ENCODE data around the gene VSIG2. TPM values are rescaled to one million over a fixed set of nuclear protein-coding genes. Genes with fewer than 3 reads are reported as not detected.

VSIG2 gene
- total RNA-seq, 1 donor from 2014 or later: not detected

DNA sequence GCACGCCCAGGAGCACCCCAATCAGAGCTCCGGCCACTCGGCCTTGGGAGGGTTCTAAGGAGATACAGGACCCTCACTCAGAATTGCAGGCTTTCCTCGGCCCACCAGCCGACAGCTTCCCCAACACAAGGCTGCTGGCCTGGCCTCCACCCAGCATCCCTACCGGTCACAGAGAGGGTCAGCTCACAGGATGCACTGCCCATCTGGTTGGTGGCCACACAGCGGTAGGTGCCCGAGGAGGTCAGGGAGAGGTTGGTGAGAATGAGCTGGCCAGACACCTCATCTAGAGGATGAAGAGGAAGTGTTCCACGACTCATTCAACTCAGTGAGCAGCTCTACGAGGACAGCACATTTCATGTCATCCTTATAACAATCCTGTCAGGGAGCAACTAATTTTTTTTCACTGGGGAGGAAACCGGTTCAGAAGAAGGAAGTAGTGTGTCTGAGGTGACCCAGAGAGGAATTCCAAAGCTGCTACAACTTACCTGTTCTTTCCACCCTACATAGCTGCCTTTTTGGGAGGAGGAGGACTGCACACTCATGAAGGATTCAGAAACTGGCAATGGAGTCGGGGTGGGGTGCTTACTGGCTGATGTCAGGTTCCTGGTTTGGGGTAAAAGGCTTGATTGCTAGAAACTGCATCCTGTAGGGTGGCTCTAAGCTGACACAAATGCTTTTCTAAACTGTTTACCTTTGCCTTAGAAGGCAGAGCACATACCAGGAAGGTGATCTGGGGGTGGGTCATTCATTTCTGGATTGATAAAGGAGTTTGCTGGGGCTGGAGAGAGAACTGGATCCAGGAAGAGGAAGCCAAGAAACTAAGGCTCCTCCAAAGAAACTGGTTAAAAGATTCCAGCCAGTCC is 3.3 kb downstream of the VSIG2 start:
- no peak for DNase-seq (ENCODE audit: low read depth)

DNA sequence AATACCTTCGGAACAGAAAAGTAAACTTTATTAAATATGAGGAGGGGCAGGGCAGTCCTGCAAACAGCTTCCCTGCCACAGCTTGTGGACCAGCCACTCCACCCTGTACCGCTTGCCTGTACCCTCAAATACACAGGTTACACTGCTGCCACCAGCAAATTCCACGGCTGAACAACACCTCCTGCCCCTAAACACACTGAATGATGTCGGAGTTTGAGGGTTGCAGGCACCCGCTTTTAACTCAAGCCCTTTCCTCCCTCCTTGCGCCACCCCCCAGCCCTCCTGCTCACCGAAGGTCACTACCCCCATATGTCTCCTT is 4.0 kb downstream of the VSIG2 start:
- no peak for DNase-seq (ENCODE audit: low read depth)

DNA sequence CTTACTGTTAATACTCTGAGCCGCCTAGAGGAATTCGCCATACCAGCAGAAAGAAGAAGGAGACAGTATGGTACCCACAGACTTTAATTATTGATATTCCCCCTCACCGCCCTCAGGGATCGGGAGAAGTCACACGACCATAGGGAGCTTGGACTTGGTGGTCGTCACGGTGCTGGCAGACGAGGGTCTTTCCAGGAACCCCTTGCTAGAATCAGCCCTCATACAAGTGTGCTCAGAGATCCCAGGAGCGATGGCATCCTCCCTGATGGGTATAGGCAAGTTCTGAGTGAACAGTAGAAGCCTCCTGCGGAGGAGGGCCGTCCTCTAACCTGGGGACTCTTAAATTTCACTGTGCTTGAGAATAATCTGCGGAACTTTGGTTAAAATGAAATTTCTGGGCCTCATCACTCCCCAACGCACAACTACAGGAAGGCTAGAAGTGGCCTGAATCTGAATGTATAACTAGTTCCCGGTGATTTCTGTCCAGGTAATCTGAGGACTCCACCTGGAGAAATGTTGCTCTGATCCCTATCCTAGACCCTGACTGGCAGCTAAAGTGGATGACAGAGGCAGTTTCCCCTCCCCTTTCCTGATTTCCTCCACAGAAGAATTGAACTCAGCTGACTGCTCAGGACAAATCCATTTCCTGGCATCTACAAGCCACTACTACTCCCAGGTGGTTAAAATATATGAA is 4.5 kb downstream of the VSIG2 start:
- no peak for DNase-seq (ENCODE audit: low read depth)

DNA sequence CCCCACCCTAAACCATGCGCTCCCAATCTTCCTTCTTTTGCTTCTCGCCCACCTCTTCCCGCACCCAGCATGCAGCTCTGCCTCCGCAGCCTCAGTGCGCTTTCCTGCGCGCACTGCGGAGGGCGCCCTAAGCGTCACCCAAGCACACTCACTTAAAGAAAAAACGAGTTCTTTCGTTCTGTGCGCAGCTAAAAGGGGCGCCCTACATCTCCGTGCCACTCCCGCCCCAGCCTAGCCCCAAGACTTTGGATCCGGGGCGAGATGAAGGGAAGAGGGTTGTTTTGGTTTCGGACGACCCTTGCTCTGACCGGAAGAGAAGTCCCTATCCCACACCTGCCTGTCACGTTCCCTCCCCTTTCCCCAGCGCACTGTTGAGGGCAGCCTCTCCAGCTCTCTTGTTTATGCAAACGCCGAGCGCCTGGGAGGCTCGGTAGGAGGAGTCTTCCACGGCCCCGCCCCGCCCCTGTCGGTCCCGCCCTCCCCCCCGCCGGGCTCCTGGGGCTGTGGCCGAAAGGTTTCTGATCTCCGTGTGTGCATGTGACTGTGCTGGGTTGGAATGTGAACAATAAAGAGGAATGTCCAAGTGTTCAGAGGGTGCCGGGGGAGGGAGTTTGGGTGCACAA is 5.3 kb downstream of the VSIG2 start:
- DNase-seq (ENCODE audit: low read depth): peak; percentile 47

DNA sequence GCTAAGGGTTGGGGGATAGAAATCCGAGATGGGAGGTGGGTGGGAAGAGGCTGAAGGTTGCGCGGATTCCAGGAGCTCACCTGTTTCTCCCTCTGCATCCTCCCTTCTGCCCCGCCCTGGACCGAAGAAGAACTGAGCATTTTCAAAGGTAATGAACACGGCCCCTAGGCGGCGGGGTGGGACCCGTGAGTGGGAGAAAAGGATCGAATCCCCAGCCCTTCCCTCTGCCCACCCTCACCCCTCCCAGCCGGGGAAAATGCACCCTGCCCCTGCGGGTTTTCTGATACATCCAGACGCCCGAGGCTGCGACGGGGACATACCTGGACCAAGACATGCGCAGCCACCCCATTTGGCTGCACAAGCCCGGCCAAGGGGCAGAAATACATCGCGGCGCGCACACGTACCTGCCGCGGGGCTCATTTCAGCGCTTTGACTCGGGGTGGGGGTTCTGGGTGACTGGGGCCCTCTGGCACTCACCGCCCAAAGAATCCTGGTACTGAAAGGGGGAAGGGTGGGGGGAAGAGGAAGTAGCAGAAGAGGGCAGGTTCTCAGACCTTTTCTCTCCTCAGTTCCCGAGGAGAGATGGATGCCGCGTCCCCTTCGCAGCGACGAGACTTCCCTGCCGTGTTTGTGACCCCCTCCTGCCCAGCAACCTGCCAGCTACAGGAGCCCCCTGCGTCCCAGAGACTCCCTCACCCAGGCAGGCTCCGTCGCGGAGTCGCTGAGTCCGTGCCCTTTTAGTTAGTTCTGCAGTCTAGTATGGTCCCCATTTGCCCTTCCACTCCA is 6.0 kb downstream of the VSIG2 start:
- no peak for DNase-seq (ENCODE audit: low read depth)

DNA sequence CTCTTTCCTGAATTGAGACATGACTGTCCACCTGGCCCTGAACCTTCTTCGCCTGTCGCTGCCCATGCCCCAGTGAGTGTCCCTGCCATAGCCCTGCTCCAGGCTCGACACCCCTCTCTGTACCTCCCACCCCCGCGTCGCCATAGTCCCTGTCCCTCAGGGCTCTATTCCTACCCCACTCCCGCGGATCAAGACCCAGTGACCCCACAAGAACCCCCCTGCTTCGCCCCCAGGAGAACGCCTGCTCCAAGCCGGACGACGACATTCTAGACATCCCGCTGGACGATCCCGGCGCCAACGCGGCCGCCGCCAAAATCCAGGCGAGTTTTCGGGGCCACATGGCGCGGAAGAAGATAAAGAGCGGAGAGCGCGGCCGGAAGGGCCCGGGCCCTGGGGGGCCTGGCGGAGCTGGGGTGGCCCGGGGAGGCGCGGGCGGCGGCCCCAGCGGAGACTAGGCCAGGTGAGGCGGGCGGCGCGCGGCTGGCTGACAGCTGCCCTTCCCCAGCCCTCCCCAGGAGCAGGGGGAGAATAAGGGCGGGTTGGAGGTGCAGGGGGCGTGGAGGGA is 6.7 kb downstream of the VSIG2 start:
- DNase-seq (ENCODE audit: low read depth): no peak

DNA sequence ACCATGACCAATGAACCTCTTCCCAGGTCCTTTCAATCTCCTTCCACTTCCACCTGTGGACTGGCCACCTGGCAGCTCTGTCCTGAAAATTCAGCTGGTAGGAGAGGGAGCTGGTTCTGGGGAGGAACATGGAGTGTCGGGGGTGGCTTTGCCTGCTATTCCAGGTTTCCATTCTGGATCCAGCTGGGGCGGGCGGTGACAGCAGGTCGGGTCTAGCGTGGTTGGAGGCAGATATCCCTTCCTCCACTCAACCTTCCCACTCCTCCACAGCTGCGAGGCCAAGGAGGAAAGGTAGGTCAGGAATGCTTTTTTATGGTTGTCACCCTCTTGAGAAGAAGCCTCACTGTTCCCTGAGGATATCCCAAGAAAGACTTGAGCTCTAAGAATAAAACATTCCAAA is 9.0 kb downstream of the VSIG2 start:
- no peak for DNase-seq (ENCODE audit: low read depth)

DNA sequence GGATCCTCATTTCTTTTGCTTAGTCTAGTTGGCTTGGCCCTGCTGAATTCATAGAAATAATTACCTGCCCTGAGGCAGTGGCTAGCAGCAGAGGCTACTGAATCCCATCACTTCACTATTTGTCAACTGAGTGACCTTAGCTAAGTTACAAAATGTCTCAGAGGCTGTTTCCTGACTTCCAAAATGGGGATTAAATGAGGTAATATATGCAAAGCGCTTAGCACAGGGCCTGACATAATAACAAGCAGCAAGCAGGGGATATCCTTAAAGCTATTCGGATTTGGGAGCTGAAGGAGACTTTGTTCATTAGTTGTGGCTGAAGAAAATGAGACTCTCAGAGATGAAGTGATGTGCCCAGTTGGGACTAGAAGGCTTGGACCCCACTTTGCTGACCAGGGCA is 9.5 kb downstream of the VSIG2 start:
- no peak for DNase-seq (ENCODE audit: low read depth)

DNA sequence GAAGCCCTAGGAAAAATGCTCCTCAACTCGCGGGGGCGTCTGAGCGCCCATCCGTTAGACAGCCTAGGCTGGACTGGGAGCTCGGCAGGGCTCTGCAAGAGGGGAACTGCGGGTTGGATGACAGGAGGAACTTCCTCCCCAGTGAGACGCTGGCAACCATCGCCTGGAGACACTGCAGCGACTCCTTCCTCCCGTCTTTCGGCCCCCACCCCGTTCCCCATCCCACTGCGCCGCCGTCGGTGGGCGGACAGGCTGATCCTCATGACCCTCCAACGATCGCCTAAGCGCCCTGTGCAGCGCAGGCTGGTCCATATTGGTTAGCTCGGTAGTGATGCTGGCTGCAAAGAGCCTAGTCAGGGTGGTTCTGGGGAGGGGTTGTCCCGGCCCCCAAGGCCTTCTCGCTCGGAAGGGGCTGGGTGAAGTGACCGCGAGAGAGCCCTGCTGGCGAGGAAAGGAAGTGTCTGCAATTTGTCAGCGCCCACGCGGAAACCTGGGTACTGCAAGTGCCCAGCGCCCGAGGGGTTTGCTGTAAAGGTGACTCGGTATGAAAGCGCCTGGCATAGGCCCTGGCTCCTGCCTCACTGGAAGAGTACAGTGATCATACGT is 11.7 kb downstream of the VSIG2 start:
- no peak for DNase-seq (ENCODE audit: low read depth)

DNA sequence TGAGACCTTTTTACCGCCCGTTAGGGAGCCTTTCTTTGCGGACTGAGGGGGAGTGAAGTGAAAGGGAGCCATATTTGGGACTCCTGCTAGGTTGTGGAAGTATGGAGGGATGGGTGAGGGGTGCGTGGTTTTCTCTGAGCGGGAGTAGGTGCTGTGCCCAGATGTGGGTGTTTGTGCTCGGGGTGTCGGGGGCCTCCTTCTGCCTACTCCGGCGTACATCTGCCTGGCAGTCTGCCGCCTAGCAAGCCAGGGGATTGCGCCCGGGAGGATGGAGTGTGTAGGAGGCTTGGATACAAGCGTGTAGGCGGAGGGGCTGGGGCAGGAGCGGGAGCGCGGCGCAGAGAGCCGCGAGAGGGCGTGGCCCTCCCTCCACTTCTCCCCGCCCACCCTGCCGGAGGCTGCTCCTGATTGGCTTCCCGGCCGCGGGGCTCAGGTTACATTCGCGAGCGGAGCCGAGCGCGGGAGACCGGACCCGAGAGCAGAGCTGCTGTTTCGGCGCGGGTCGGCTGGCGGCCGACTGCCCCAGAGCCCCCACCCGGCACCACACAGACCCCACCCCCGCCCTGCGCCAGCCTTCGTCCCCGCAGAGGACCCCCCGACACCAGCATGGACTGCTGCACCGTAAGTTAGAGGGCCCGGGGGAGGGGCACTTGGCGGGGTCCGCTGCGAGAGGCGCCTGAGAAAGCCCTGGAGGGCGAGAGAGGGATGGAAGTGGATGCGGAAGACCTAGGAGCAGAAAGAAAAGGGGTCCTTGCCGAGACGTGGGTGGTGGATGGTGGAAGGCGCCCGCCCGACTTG is 12.4 kb downstream of the VSIG2 start, which contains the start of gene NRGN:
Gene NRGN (plus strand): TSS at position 464 of the 798 bp plus-strand sequence. CDS start 143 bp downstream, at position 607.
- DNase-seq (ENCODE audit: low read depth): peak; percentile 87

DNA sequence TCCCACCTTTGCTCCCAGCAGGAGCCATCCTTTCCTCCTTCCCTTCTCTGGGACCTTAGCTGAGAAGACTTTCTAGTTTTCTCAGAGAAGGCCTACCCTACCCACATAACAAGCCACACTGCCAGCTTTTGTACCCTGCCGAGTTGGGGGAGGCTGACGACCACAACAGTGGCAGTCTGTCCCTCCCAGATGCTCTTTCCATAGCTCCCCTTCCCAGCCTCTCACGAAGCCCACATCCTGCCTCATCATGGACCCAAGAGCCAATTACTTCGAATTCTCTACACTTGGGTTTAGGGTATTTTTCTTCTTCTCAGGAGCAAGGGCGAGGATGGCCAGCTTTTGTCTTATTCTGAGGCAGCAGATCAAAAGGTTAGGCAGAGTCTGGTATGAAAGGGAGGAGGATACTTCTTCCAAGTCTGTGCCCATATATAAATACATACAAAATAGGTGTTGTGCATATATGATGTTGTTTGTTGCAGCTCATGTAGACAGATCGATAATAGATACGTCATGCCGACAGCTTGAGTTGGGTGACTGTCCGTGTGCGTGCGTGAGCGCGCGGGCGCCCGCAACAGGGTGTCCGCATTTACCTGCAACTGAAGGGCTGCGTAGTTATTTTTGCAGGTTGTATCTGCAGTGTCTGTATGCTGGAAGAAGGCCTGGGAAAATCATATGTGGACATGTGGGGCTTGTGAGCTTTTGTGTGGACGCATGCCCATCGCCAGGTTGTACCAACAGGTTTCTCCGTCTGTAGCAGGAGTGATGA is 13.2 kb downstream of the VSIG2 start:
- no peak for DNase-seq (ENCODE audit: low read depth)

DNA sequence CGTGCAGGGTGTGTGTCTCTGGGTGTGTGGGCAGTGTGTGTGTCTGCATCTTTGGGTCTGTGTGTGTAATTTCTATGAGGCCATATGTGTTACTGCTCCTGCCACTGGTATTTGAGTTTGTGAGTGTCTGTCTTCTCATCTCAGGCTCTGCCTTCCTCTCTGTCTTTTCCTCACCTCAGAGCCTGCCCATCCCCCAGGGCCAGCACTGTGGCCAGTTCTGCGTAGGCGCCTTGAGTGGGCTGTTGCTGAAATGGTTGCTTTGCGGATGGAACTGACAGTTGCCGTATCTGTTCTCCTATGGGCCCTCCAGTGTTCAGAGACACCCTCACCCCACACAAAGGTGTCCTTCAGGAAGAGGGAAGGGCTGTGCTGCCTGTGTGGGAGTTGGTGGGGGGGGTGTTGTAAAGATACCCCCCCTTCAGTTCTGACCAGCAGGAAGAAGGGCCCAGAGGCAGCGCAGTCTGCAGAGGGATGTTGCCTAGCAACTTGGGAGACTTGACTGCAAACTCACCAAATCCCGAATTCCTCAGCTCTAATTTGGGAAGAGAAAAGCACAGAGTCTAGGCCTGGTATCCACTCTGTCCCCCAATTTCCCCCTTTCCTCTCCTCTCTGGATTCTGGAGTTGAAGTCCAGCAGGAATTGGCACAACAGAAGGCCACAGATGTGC is 14.3 kb downstream of the VSIG2 start:
- DNase-seq (ENCODE audit: low read depth): no peak

DNA sequence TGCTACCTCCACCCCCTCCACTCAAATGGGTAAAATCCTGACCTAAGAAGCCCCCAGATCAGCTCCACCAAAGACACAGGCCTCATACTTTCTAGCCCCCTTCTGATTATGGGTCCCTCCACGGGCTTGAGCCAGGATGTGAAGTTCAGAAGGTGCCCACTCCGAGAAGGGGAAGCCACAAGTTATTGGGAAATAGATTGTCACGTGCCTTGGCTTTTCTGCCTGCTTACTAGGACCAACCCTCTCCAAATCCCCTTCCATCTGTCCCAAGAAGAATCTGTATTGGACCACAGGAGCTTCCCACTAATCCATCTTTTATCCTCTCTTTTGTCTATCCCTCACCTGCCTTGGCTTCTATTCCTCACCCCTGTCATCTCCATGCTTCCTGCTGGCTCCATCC is 15.3 kb downstream of the VSIG2 start:
- DNase-seq (ENCODE audit: low read depth): no peak

DNA sequence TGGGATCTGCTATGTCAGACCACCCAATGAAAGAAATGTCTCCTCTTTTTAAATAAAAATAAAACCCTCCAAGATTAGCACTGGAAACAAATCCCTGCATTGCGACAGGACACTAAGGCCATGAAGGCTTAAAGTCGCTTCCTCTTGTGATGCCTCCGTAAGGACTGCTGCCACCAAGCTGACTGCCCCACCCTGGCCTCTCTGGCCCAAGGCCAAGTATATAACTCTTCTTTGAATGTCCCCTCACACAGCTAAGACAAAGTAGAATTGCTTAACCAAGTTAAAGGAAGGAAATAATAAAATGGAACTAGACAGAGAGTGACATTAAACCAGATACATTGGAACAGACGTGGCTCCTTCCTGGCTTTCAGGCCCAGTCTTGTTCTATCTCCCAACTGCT is 19.8 kb downstream of the VSIG2 start:
- DNase-seq (ENCODE audit: low read depth): no peak

DNA sequence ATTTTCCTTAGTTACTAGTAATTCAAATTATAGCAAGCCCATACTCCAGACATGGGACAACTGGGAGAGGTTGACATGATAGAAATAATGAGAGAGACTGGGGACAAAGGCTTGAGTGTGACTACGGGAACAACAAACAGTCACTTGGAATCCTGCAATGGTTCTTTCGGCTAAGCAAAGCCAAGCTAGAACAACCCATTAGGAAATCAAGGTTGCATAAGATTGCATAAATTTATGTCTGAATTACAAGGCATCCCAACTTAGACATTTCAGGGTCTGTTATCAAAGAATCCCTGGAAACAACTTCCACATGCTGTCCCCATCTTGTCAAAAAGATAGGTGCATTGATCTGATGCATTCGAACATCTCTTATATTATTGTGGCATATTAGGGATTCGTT is 22.5 kb downstream of the VSIG2 start:
- DNase-seq (ENCODE audit: low read depth): no peak

DNA sequence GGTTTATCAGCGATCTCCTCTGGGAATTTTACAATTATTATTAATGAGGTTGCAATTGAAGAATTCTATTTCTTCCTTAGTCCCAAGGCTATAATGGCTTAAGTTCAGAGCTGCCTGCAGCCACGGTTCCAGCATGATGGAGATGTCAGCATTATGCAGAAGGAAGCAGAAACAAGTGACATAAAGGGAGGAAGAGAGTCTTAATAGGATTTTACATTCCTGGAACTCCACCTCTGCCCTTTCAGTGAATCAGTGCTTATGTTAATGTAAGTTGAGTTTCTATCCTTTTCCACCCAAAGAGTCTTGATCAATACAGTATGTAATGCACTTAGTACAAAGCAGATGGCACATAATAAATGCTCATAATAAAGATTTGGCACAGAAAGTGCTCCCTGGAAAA is 23.9 kb downstream of the VSIG2 start:
- DNase-seq (ENCODE audit: low read depth): no peak

DNA sequence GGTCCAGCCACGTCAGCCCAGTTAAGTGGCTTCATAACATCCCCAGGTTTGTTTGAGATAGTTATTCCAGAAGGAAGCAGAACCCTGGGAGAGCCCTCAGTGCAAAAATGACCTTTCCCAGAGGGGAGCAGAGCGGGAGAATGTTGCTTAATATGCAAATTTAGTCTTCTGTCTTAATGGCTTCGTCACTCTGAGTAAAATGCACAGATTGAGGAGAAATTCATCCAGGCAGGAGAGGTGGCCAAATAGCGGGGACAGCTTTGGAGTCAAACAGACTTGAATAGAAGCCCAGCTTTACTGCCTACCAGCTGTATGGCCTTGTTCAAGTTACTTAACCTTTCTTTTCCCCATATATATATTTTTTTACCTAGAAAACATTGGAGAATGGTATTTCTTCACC is 24.6 kb downstream of the VSIG2 start:
- DNase-seq (ENCODE audit: low read depth): no peak

DNA sequence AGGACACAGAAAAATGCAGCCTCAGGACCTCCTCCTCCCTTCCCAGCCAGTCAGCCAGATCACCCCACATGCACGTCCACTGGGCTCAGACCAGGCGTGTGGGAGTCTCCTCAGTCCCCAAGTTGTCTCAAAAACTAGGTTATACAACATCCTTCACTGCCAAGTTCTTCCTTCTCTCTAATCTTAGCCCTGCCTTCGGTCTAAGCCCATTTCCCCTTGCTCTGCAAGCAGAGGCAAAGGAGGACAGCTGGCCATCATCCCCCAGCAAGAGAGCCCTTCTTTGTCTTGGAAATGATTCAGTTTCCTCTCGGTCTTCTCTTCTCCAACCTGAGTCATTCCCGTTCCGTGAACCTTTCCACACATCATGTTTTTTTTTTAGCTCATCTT is 26.3 kb downstream of the VSIG2 start:
- peak; percentile 44 for DNase-seq (ENCODE audit: low read depth)

Data from myocyte (in vitro differentiated cells).